Measurements from ENCODE around the gene SEZ6L. TPM values are rescaled to one million over a fixed set of nuclear protein-coding genes. Genes with fewer than 3 reads are reported as not detected.

SEZ6L gene
- total RNA-seq, 1 experiment from 2014 or later: 0.13 TPM

- TF ChIP-seq, protein P1, sequence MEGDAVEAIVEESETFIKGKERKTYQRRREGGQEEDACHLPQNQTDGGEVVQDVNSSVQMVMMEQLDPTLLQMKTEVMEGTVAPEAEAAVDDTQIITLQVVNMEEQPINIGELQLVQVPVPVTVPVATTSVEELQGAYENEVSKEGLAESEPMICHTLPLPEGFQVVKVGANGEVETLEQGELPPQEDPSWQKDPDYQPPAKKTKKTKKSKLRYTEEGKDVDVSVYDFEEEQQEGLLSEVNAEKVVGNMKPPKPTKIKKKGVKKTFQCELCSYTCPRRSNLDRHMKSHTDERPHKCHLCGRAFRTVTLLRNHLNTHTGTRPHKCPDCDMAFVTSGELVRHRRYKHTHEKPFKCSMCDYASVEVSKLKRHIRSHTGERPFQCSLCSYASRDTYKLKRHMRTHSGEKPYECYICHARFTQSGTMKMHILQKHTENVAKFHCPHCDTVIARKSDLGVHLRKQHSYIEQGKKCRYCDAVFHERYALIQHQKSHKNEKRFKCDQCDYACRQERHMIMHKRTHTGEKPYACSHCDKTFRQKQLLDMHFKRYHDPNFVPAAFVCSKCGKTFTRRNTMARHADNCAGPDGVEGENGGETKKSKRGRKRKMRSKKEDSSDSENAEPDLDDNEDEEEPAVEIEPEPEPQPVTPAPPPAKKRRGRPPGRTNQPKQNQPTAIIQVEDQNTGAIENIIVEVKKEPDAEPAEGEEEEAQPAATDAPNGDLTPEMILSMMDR (conservative IDR thresholded peaks at IDR 0.05): no peak
- H3K23ac ChIP-seq (ENCODE audit: insufficient read length, low read depth, low read length): no peak overlapping the region
- no peak overlapping the region for H3K18ac ChIP-seq (ENCODE audit: insufficient read length, low read depth, low read length)
- H3T11ph ChIP-seq (ENCODE audit: low read length): no peak overlapping the region
- H3K27me3 ChIP-seq (ENCODE audit: insufficient read depth, low read length): no peaks in the 10 kb centered on the region
- peaks cover 5% of the 10 kb centered on the region; the same call in 1 of the 2 replicates for H3K4me1 ChIP-seq (ENCODE audit: insufficient read depth, low read length)
- H3K14ac ChIP-seq (ENCODE audit: insufficient read depth, low read length): no peak overlapping the region
- no peaks in the 10 kb centered on the region for H3K36me3 Mint-ChIP-seq (ENCODE audit: insufficient read depth in 1 of 3, low read depth in 3 of 3)
- peaks cover 7 to 19% of the 10 kb centered on the region in 2 experiments for H3K4me1 Mint-ChIP-seq
- H4K91ac ChIP-seq (ENCODE audit: insufficient read length, low read depth, low read length): no peak overlapping the region
- no peak overlapping the region for H2BK5ac ChIP-seq (ENCODE audit: insufficient read length, low read length)
- no peaks in the 10 kb centered on the region for H3K79me2 ChIP-seq (ENCODE audit: insufficient read depth, low read length)
- no peak overlapping the region for H4K5ac ChIP-seq (ENCODE audit: insufficient read length, low read depth, low read length)
- no peak overlapping the region for H3K27ac ChIP-seq (ENCODE audit: insufficient read length, low read depth, low read length)
- H2BK15ac ChIP-seq (ENCODE audit: low read depth, low read length): no peak overlapping the region
- no peaks in the 10 kb centered on the region for H3K79me1 ChIP-seq (ENCODE audit: insufficient read depth, low read depth, low read length, poor library complexity, severe bottlenecking)
- peaks cover 5% of the 10 kb centered on the region for H3K27me3 Mint-ChIP-seq (ENCODE audit: low read depth)
- no peak overlapping the region for H3K56ac ChIP-seq (ENCODE audit: insufficient read length, low read depth, low read length)
- no peaks in the 10 kb centered on the region for H3K9me3 Mint-ChIP-seq
- H4K20me1 ChIP-seq (ENCODE audit: control insufficient read depth, insufficient read depth, insufficient read length): no peaks in the 10 kb centered on the region
- no peaks in the 10 kb centered on the region for H3K23me2 ChIP-seq (ENCODE audit: insufficient read length, low read depth, low read length, poor library complexity, severe bottlenecking)
- no peak overlapping the region for H2AFZ ChIP-seq (ENCODE audit: low read length)
- no peak overlapping the region for H3K27ac Mint-ChIP-seq
- WGBS (ENCODE audit: extremely low coverage, insufficient read length, low lambda C conversion rate): no CpG with 5 or more reads among the region's 5 CpGs
- H4K8ac ChIP-seq (replicated peaks; ENCODE audit: insufficient read length, low read depth, low read length): no peak overlapping the region
- no peak overlapping the region for H3K4me2 ChIP-seq (ENCODE audit: insufficient read depth, insufficient read length, low read length)
- H2BK120ac ChIP-seq (ENCODE audit: low read depth, low read length, poor library complexity, severe bottlenecking): no peak overlapping the region
- no peaks in the 10 kb centered on the region for H3K9me3 ChIP-seq (ENCODE audit: control insufficient read depth, low read depth, low read length)
- no peak overlapping the region for H2BK12ac ChIP-seq (ENCODE audit: insufficient read length, low read depth, low read length)
- peak; percentile 39 for DNase-seq
- no peak overlapping the region for H2AK5ac ChIP-seq (ENCODE audit: insufficient read length, low read length)
- H3K4me3 Mint-ChIP-seq: peak overlapping the region in 1 of 2 experiments; percentile 36; a peak in 1 of 5 replicates
- H3K9ac ChIP-seq (ENCODE audit: extremely low read depth, insufficient read length, low read length): no peak overlapping the region
- no peak overlapping the region for H3K4ac ChIP-seq (ENCODE audit: low read depth, low read length)
- no peak overlapping the region for H2BK20ac ChIP-seq (ENCODE audit: low read depth, low read length, poor library complexity, severe bottlenecking)
Measured at GRCh38 chr22:26401726-26402125, 232.5 kb downstream of the SEZ6L start.
